Measurements from ENCODE around the gene PPP3CA.
"Not testable (repeated sequence)": the region's sequence is repeated elsewhere in the genome, so short reads cannot be mapped to it uniquely, and the experiment has no call there.

PPP3CA gene

DNA sequence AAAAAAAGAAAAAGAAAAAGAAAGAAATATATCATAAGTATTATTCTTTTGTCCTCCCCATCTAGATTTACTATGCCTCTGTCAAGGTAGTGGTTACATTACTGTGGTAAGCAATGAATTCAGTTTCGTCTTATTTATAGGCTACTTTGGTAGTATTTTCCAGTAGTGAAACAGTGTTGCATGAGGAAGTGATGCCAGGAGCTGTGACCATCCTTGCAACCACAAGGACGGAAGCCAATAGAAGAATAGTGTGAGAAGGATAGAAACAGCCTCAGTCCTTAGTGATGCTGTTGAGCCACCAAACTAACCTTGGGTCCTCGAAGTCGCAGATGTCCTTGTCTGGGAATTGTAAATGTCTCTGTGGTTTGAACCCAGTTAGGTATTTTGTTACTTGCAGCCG, 328.5 kb downstream of the PPP3CA start:
- DNase-seq = no peak

GRCh38 chr4:101014417-101014816, 332.9 kb downstream of the PPP3CA start:
- DNase-seq = no peak

DNA sequence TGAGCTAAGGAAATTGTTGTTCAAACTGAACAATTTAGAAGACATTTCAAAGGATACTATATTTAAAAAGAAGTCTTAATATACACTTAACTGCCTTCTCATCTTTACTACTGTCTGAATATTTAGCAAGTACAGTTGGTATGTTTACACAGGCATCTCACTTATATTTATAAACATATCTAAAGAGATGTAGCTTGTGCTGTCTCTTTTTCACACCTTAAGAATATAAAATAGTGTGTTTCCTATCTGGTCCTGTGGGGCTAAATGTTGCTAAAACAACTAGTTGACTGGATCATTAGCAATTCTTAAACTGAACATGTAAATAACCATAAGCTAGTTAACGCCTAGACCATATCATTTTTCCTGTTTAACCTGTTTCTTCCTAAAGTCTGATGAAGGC, 336.3 kb downstream of the PPP3CA start:
- DNase-seq = no peak

DNA sequence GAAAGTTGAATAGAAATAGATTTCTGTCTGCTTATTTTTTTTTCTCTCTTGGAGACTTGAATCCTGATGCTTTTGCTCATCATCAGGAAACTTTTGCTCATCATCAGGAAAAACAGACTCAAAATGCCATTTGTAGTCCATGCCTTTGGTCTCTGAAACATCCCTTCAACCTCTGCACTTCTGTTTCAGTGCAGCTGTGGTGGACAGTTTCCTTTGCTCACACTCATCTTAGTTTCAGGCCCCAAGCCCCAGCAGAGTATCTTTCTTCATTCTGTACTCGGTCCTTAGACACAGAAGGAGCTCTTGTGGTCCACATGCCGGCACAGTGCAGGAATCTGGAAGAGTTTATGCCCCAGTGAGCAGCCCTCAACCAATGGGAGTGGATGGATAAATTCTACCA, 337.9 kb downstream of the PPP3CA start:
- no peak for DNase-seq

- DNase-seq = no peak
These were observed 338.8 kb downstream of the PPP3CA start for GRCh38 chr4:101008503-101008902.

DNA sequence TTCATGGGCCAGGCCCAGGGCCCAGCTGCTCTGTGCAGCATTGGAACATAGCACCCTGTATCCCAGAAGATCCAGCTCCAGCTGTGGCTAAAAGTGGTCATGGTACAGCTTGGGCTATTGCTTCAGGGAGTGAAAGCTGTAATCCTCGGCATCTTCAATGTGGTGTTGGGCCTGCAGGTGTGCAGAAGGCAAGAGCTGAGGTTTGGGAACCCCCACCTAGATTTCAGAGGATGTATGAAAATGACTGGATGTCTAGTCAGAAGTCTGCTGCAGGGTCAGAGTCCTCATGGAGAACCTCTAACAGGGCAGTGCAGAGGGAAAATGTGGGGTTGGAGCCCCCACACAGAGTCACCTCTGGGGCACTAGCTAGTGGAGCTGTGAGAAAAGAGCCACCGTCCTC, 341.7 kb downstream of the PPP3CA start:
- DNase-seq = no peak

GRCh38 chr4:101000496-101000895, 346.8 kb downstream of the PPP3CA start:
- DNase-seq = no peak

DNA sequence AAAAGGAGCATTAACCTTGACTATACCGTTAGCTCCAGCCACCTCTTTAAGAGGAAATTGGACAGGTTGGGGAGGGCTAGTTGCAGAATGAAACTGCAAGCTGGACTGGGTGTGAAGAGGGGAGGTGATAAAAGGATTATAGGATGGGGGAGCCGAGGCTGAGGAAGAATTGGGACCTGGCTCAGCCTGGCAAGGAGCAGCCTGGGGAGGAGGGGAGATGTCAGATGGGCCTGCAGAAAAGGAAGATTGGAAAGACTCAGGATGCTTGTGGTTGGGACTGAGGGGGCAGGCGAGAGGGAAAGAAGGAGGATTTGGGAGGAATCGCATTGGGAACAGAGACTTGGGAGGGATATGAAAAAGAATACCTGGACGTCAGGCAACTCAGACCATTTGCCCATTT, 351.7 kb downstream of the PPP3CA start:
- DNase-seq = no peak

- DNase-seq = not testable (repeated sequence)
These were observed 352.3 kb downstream of the PPP3CA start for GRCh38 chr4:100995002-100995401.

DNA sequence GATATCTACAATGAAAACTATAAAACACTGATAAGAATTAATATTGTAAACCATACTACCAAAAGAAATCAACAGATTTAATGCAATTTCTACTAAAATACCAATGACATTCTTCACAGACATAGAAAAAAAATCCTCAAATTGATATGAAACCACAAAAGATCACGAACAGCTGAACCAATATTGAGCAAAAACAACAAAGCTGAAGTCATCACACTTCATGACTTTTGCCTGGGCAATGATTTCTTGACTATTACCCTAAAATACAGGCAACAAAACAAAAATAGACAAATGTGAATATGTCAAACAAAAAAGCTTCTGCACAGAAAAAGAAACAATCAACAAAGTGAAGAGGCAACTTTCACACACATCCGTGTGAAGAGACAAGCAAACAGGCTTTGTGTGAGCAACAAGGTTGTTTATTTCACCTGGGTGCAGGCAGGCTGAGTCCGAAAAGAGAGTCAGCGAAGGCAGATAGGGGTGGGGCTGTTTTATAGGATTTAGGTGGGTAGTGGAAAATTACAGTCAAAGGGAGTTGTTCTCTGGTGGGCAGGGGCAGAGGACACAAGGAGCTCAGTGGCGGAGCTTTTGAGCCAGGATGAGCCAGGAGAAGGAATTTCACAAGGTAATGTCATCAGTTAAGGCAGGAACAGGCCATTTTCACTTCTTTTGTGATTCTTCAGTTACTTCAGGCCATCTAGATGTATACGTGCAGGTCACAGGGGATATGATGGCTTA, 355.8 kb downstream of the PPP3CA start:
- not testable (repeated sequence) for DNase-seq

GRCh38 chr4:100989401-100989800, 357.9 kb downstream of the PPP3CA start:
- no peak for DNase-seq

DNA sequence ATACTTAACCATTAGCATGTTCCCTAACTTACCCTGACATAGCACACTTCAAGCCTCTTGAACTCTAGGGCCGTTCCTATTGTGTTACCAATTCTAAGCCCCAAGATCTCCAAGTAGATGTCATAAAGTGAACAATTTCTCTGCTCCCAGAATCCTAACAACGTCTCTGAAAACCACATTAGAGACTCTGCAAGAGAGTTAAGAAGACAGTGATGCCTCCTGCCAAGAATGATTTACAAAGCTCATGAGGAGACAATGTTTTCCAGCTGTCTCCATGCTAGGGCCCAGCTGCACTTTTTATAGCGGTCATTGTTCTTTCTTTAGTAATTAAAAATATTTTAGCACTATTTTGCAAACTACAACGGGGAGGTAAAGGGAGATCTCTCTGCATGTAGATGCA, 358.4 kb downstream of the PPP3CA start:
- no peak for DNase-seq

- DNase-seq = peak in 4 of 56 donors; percentile 15 to 46 (median 22)
These were observed 360.9 kb downstream of the PPP3CA start for GRCh38 chr4:100986360-100986868.

- DNase-seq = no peak
These were observed 361.8 kb downstream of the PPP3CA start for GRCh38 chr4:100985576-100985975.

DNA sequence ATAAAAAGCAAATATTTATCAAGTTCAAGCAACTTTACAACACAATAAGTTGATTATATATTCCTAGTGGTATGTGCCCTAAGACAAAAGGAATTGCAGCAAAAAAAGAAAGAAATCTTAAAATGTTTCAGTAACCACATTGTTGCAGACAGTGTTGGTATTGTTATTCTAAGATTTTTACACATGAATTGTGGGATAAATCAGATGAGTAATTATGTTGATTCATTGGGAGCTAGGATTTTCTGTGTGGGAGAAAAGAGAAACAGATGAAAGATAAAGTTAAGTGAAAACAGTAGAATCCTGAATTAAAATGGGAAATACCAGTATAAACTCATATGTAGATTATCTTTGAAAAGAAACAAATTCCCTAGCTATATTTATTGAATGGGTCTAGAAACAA, 362.4 kb downstream of the PPP3CA start:
- no peak for DNase-seq

DNA sequence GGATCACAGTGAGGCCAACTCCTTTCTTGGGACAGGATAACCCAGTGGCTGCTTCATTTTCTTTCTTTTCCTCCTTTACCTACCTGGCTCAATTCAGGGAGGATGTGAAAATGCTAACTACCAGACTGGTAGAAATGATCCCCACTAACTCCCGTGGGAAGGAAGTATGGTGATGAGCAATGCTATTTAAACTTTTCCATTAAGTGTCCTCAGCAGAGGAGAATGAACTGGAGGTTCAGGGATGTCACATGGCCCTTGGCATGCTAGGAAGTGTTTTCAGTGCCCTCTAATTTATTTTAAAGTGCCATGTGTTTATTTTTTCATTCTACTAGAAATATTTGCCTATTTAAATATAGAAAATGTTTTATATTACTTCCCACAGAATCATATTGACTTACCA, 363.9 kb downstream of the PPP3CA start:
- DNase-seq = no peak

- no peak for DNase-seq
These were observed 365.0 kb downstream of the PPP3CA start for GRCh38 chr4:100982345-100982744.

- DNase-seq = no peak
These were observed 365.7 kb downstream of the PPP3CA start for GRCh38 chr4:100981447-100982204.

- DNase-seq = no peak
These were observed 367.6 kb downstream of the PPP3CA start for GRCh38 chr4:100979736-100980135.

DNA sequence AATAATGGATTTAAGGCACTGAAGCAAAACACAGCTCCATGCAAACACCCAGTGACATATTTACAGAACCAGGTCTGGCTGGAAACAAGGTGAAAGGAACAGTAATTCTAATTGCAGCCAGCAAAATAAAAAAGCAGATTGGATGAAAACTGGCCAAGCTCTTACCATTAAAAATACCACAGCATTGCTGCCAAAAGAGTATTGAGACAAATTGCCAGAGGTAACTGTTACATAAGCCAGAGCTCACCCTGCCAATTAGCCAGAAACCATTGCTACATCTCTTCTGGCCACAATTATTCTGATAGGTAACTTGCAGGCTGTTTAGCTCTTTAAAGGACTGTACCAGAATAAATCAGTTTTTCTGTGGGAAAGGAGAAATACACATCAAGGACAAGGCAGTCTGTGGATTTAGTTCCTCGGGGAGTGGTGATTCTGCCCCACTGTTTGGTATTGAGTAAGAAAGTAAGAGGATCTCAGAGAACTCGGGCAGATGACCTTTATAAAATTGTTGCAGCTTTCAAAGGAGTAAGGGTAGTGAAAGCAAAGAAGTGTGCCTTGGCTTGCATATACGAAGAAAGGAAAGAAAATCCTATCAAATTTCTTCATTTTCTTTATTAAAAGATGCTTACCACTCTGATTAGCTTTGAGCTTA, 369.5 kb downstream of the PPP3CA start:
- DNase-seq = no peak

GRCh38 chr4:100977274-100977673, 370.1 kb downstream of the PPP3CA start:
- no peak for DNase-seq
